Dedifferentiated amniotic fluid mesenchymal stem cell (primary cell): Measurements from ENCODE around the gene GOLGA8A.
"Not testable (repeated sequence)": the region's sequence is repeated elsewhere in the genome, so short reads cannot be mapped to it uniquely, and the experiment has no call there.

Source experiments
- DNase-seq: peaks from one replicate; pipeline ENCODE4 v3.0.0-alpha.2; 2016; ENCODE audit errors: extremely low spot score

The GOLGA8A gene

DNA sequence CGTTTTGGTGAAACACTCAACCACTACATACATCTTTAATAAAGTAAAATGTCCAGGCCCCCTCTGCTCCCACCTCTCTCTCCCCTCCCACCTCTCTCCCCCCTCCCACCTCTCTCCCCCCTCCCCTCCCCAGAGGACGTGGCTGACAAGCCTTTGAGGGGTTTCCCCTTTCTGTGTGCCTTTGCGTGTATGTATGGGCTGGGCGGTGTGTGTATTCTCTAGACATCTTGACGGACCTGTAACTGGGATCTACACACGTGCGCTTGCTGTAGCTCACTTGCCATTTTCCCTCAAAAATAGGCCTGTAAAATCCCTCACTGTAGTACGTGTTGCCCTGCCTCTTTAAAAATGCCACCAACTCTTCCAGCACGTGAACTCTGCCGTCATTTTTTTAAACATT lies 28.6 kb downstream of the GOLGA8A start:
- DNase-seq: not testable (repeated sequence)

DNA sequence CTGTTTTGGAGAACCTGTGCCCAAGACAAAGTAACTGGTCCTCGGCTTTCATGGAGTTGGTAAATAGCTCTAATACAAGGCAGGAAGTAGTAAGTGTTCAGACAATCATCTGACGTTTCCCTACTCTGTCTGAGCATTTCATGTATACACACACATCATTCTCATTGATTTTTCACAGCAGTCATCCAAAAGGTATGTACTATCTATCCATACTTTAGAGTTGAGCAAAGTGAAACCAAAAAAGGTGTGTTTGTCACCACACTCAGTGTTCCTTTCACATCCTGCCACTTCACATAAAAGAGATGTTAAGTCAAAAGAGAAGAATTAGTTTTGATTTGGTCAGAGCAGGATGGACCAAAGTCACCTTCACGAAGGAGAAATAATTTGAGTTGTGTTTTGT lies 33.7 kb downstream of the GOLGA8A start:
- not testable (repeated sequence) for DNase-seq

DNA sequence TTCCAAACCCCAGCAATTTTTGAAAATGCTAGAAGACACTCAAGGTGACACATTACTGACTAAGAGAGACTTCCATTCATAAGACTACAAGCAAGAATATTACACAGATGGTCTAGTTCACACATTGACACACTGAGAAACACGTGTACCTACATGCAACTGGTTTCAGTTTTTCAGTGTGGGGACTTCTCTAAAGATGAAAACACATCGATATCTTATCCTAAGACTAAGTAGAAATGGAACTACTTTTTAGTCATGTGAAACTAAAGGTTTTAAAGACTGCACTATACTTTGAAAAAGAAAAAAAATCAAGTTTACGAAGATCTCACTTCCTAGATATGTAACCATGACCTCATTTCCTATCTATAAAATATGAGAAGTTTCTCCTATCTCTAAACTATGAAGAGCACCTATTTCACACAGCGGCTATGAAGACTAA lies 34.4 kb downstream of the GOLGA8A start:
- DNase-seq: not testable (repeated sequence)

DNA sequence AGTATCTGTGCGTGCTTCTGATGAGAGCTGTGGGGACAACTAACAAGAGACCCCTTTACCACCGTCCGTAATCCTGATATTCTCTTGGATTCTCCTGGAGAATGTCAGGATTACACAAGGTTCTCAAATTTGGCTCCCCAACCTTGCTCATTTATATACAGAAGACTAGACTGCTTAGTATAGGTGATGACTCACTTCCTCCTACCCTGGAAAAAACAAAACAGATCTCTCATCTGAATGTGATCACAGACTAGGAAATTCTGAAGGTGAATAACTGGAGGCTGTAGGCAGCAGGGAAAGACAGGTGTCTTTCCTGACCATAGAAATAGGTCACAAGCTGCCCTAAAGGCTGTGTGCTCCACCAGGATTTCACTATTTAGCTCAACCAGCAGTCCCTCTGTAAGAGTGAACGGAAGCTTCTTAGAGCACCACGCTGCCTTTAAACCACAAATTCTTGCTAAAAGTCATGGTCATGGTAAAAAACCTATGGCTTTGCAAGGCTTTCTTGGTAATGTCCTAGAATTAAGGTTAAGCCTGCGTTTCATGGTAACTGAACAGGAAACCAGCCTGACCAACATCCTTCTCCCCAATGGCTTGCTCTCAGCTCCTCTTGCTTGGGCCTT lies 39.9 kb downstream of the GOLGA8A start:
- not testable (repeated sequence) for DNase-seq

DNA sequence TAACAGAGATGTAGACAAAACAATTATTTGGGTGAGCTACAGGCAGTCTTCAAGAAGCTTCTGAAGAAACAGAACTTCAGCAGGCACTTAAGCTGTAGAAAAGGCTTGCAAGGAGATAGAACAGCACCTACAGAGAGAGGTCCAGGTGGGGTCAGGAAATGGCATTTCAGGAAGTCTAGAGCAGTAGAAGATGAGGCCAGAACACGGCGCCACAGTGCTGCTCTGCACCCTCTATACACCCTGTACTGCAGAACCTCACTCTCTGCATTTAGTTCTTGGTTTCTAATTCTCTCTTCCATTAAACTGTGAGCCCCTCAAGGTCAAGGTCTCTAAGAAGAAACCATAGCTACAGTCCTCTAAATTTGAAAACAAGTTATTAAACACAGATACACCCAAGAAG lies 44.6 kb downstream of the GOLGA8A start:
- not testable (repeated sequence) for DNase-seq

DNA sequence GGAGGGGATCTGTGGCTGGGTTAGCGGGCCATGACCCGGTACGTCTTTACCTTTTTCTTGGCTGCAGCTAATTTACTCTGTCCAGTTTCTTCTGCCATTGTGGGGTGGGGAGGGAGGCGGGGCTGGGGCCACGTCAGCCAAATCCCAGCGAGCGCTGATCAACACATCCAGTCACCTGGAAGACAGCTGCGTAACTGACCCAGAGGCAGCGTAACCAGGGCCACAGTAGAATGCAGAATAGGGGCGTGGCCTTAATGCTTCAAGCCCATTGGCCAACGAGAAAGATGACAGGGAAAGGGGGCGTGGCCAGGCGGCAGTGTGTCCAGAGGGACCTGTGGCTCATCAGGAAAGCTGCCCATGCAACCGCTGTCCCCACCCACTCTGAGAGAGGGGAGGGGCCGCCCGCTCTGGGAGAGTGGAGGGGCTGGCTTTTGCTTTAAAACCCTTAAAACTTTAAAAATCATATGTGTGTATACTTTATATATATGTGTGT lies 48.0 kb downstream of the GOLGA8A start:
- DNase-seq: not testable (repeated sequence)
